MM.1S (cell line): ENCODE data around the gene SMPD3.
A peak's percentile ranks its signal among the peaks of the same experiment; 100 is the strongest.

ENCODE experiments used
- DNase-seq: peaks from one replicate; pipeline ENCODE4 v3.0.0-alpha.2; 2015
- H2AFZ ChIP-seq: fragments of 300-600 bp; sonication (generic); 2 replicates; pipeline ENCODE4 v1.6.0; 2016; ENCODE audit warnings: antibody characterized with exemption, low read length
- H3F3A ChIP-seq: fragments of 300-600 bp; sonication (generic); 2 replicates; pipeline ENCODE4 v1.6.1; 2016; ENCODE audit warnings: mild to moderate bottlenecking, antibody characterized with exemption, low read length, moderate library complexity, mixed read lengths; ENCODE audit not compliant: insufficient read depth
- H3K27ac ChIP-seq: fragments of 300-600 bp; sonication (generic); 2 replicates; pipeline ENCODE4 v1.5.1; 2016; ENCODE audit warnings: mild to moderate bottlenecking, low read length
- H3K27me3 ChIP-seq: fragments of 300-600 bp; sonication (generic); replicated peaks from 2 replicates; pipeline ENCODE4 v1.6.0; 2016; ENCODE audit warnings: low read length; ENCODE audit not compliant: insufficient read depth
- H3K36me3 ChIP-seq: fragments of 300-600 bp; sonication (generic); replicated peaks from 2 replicates; pipeline ENCODE4 v1.6.1; 2016; ENCODE audit warnings: mild to moderate bottlenecking, low read length, mixed read lengths; ENCODE audit not compliant: insufficient read depth
- H3K4me1 ChIP-seq: fragments of 300-600 bp; sonication (generic); 2 replicates; pipeline ENCODE4 v1.6.1; 2016; ENCODE audit warnings: low read length, mixed read lengths
- H3K4me2 ChIP-seq: fragments of 300-600 bp; sonication (generic); 2 replicates; pipeline ENCODE4 v1.6.0; 2016; ENCODE audit warnings: low read depth, low read length
- H3K4me3 ChIP-seq: fragments of 300-600 bp; sonication (generic); 2 replicates; pipeline ENCODE4 v1.5.1; 2016; ENCODE audit warnings: low read length, mixed read lengths
- H3K79me2 ChIP-seq: fragments of 300-600 bp; sonication (generic); 2 replicates; pipeline ENCODE4 v1.6.1; 2016; ENCODE audit warnings: mixed run types, low read length, mixed read lengths
- H3K9ac ChIP-seq: fragments of 300-600 bp; sonication (generic); 2 replicates; pipeline ENCODE4 v1.6.1; 2016; ENCODE audit warnings: low read length, mixed read lengths
- H3K9me2 ChIP-seq: fragments of 300-600 bp; sonication (generic); replicated peaks from 2 replicates; pipeline ENCODE4 v1.6.1; 2016; ENCODE audit warnings: mild to moderate bottlenecking, low read length, mixed read lengths; ENCODE audit not compliant: insufficient read depth
- H3K9me3 ChIP-seq: fragments of 300-600 bp; sonication (generic); replicated peaks from 2 replicates; pipeline ENCODE4 v1.6.1; 2016; ENCODE audit warnings: mild to moderate bottlenecking, low read length, mixed read lengths; ENCODE audit not compliant: insufficient read depth
- H4K20me1 ChIP-seq: fragments of 300-600 bp; sonication (generic); 2 replicates; pipeline ENCODE4 v1.6.1; 2016; ENCODE audit warnings: mild to moderate bottlenecking, low read length, moderate library complexity, mixed read lengths; ENCODE audit not compliant: insufficient read depth
- EZH2 ChIP-seq: fragments of 300-600 bp; sonication (generic); optimal IDR thresholded peaks from 2 replicates; pipeline ENCODE3; 2017; ENCODE audit warnings: low read depth, mild to moderate bottlenecking, antibody characterized with exemption, low read length, mixed read lengths
- EZH2phosphoT487 ChIP-seq: fragments of 300-600 bp; sonication (generic); IDR thresholded peaks from 2 replicates; pipeline ENCODE4 v1.6.1; 2018; ENCODE audit warnings: antibody characterized with exemption, low read length
- TF ChIP-seq, protein P1 (sequence below): fragments of 300-600 bp; sonication (generic); IDR thresholded peaks from 2 replicates; pipeline ENCODE4 v1.5.1; 2016; ENCODE audit warnings: antibody characterized with exemption, low read length, mixed read lengths

Gene SMPD3

DNA sequence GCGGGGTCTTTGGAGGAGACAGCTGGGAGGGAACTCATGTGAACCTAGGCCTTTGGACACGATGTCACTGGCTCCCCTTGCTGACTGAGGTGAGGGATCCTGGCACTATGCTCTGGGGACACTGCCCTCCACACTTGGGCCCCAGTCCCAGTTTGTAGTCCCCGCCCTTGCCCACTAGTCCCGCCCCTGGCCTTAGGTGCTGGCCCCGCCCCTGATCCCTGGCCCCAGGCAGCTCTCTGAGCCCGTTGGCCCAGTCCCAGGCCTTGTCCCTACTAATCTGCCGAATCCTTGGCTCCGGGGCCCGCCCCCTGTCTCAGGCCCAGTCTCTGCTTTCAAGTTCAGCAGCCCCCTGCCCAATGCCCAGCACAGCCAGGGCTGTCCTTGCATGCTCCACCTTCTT lies 61.0 kb downstream of the SMPD3 start:
- Histone ChIP-seq H3K4me1 (peaks cover 34% of the 10 kb centered on the region), H4K20me1 (no peaks in the 10 kb centered on the region), H3K36me3 (no peaks in the 10 kb centered on the region), H3K4me3 (no peak overlapping the region), H3K9me2 (no peaks in the 10 kb centered on the region), H3K79me2 (no peaks in the 10 kb centered on the region), H3K27me3 (no peaks in the 10 kb centered on the region), H3F3A (peaks cover 29% of the 10 kb centered on the region), H3K9ac (no peak overlapping the region), H2AFZ (no peak overlapping the region), H3K9me3 (no peaks in the 10 kb centered on the region), H3K4me2 (no peak overlapping the region), H3K27ac (no peak overlapping the region)
- TF ChIP-seq EZH2phosphoT487 (no peak), EZH2 (no peak)
- TF ChIP-seq, protein P1, sequence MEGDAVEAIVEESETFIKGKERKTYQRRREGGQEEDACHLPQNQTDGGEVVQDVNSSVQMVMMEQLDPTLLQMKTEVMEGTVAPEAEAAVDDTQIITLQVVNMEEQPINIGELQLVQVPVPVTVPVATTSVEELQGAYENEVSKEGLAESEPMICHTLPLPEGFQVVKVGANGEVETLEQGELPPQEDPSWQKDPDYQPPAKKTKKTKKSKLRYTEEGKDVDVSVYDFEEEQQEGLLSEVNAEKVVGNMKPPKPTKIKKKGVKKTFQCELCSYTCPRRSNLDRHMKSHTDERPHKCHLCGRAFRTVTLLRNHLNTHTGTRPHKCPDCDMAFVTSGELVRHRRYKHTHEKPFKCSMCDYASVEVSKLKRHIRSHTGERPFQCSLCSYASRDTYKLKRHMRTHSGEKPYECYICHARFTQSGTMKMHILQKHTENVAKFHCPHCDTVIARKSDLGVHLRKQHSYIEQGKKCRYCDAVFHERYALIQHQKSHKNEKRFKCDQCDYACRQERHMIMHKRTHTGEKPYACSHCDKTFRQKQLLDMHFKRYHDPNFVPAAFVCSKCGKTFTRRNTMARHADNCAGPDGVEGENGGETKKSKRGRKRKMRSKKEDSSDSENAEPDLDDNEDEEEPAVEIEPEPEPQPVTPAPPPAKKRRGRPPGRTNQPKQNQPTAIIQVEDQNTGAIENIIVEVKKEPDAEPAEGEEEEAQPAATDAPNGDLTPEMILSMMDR = no peak
- no peak for DNase-seq

DNA sequence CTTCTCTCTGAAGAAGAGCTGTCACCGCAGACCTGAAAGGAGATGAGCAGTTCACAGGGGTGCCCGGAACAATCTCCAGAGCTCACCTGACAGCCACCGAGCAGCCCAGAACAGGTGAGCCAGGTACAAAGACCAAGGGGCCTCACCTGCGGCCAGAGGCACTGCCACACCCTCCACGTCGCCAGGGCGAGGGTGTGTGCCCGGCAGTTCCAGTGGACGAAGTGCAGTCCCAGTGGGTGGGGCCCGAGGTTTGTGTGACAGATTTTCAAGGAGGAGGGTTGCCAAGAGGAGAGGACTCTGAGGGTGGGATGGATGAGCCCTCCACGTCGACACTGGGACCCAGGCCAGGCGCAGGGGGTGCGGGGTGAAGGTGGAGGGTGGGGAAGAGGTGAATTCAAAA lies 61.7 kb downstream of the SMPD3 start:
- DNase-seq = no peak
- H3K79me2 ChIP-seq = no peaks in the 10 kb centered on the region
- H3K9ac ChIP-seq = no peak overlapping the region
- H3K36me3 ChIP-seq = no peaks in the 10 kb centered on the region
- peaks cover 32% of the 10 kb centered on the region for H3F3A ChIP-seq
- no peaks in the 10 kb centered on the region for H3K27me3 ChIP-seq
- peaks cover 41% of the 10 kb centered on the region for H3K4me1 ChIP-seq
- H3K4me2 ChIP-seq = no peak overlapping the region
- H2AFZ ChIP-seq = no peak overlapping the region
- no peak overlapping the region for H3K27ac ChIP-seq
- no peaks in the 10 kb centered on the region for H4K20me1 ChIP-seq
- no peaks in the 10 kb centered on the region for H3K9me3 ChIP-seq
- TF ChIP-seq, protein P1 = no peak
- no peak for TF ChIP-seq EZH2phosphoT487
- TF ChIP-seq EZH2 = no peak
- no peaks in the 10 kb centered on the region for H3K9me2 ChIP-seq
- H3K4me3 ChIP-seq = no peak overlapping the region

DNA sequence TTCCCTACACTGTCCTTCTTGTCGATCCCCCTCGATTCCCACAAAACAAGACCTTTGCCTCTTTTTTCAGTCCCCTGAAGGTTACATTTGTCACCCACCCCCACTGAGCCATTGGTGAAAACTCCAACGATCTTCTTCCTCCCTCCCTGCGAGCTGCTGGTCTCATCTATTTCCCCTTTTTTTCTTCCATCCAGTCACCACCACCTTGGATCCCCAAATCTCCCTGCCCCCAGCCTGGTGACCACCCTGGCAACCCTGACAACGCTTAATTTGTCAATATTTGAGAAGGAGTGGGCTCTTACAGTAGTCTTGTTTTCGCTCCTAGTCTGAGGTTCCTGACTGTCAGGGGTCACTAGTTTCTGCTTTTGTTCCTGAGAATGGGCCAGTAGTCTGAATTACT lies 62.9 kb downstream of the SMPD3 start:
- H3K4me1 ChIP-seq = peaks cover 45% of the 10 kb centered on the region
- no peaks in the 10 kb centered on the region for H4K20me1 ChIP-seq
- H3K4me2 ChIP-seq = peak overlapping the region; percentile 73
- no peaks in the 10 kb centered on the region for H3K27me3 ChIP-seq
- H3K79me2 ChIP-seq = no peaks in the 10 kb centered on the region
- H3K36me3 ChIP-seq = no peaks in the 10 kb centered on the region
- H3K4me3 ChIP-seq = no peak overlapping the region
- TF ChIP-seq EZH2phosphoT487 (no peak), EZH2 (no peak)
- TF ChIP-seq, protein P1 = no peak
- peak overlapping the region; percentile 27 for H2AFZ ChIP-seq
- peak overlapping the region; percentile 65; the same call in 1 of the 2 replicates for H3K9ac ChIP-seq
- no peaks in the 10 kb centered on the region for H3K9me2 ChIP-seq
- no peak for DNase-seq
- H3F3A ChIP-seq = peaks cover 32% of the 10 kb centered on the region
- no peaks in the 10 kb centered on the region for H3K9me3 ChIP-seq
- H3K27ac ChIP-seq = peak overlapping the region; percentile 98
